Common myeloid progenitor, CD34-positive (primary cell): ENCODE results near the gene TLE7. TPM values are rescaled to one million over a fixed set of nuclear protein-coding genes. Genes with fewer than 3 reads are reported as not detected.

ENCODE experiments used
- CTCF ChIA-PET: fragments of 350-600 bp; sonication (Branson Sonifier 250); formaldehyde crosslinking; loops from one replicate; lab custom pipeline; 2021; ENCODE audit warnings: antibody characterized with exemption; lab: Charles Lee
- POLR2A ChIA-PET: fragments of 350-600 bp; sonication (Branson Sonifier 250); formaldehyde crosslinking; loops from one replicate; lab custom pipeline; 2021; ENCODE audit warnings: antibody characterized with exemption; lab: Charles Lee
- DNase-seq, 3 donors: peaks; one replicate each; pipeline versions ENCODE4 v3.0.0 to v3.0.0-alpha.2; 2013
- H3K27ac ChIP-seq, 2 experiments: 1 replicate in 1 of 2; 2 replicates in 1 of 2; pipeline ENCODE4 v1.7.0; 2013; ENCODE audit warnings: inconsistent platforms in 2 of 2, low read length in 2 of 2, mild to moderate bottlenecking in 2 of 2, low read depth in 1 of 2, moderate library complexity in 1 of 2; ENCODE audit not compliant: severe bottlenecking in 2 of 2, insufficient read depth in 1 of 2, poor library complexity in 1 of 2
- H3K27me3 ChIP-seq, 5 experiments: replicated peaks in 2 of 5; 1 replicate in 3 of 5; 2 replicates in 2 of 5; pipeline versions ENCODE4 v1.6.1 to v1.7.0; 2013; ENCODE audit warnings: low read length in 4 of 5, mild to moderate bottlenecking in 2 of 5, moderate library complexity in 2 of 5, inconsistent platforms in 1 of 5; ENCODE audit not compliant: insufficient read depth in 5 of 5, control insufficient read depth in 4 of 5
- H3K36me3 ChIP-seq, 4 experiments: 1 replicate in 2 of 4; 2 replicates in 2 of 4; pipeline versions ENCODE4 v1.6.1 to v1.7.0; 2013; ENCODE audit warnings: low read length in 3 of 4, control low read depth in 1 of 4, mild to moderate bottlenecking in 1 of 4; ENCODE audit not compliant: control insufficient read depth in 4 of 4, insufficient read depth in 4 of 4
- H3K4me1 ChIP-seq, 4 experiments: 1 replicate in 3 of 4; 2 replicates in 1 of 4; pipeline versions ENCODE4 v1.6.1 to v1.7.1; 2013; ENCODE audit warnings: low read length in 3 of 4, mild to moderate bottlenecking in 3 of 4, control low read depth in 1 of 4, inconsistent platforms in 1 of 4, moderate library complexity in 1 of 4; ENCODE audit not compliant: control insufficient read depth in 4 of 4, insufficient read depth in 4 of 4; ENCODE audit errors: control extremely low read depth in 1 of 4
- H3K4me3 ChIP-seq, 7 experiments: 1 replicate in 4 of 7; 2 replicates in 3 of 7; pipeline versions ENCODE4 v1.5.1 to v1.7.0; 2013; ENCODE audit warnings: mild to moderate bottlenecking in 7 of 7, low read length in 6 of 7, moderate library complexity in 6 of 7, inconsistent platforms in 2 of 7, low read depth in 2 of 7, control low read depth in 1 of 7; ENCODE audit not compliant: insufficient read depth in 4 of 7, control insufficient read depth in 1 of 7; ENCODE audit errors: extremely low read depth in 1 of 7
- H3K9me3 ChIP-seq, 5 experiments: 1 replicate in 4 of 5; 2 replicates in 1 of 5; pipeline versions ENCODE4 v1.6.1 to v1.7.1; 2013; ENCODE audit warnings: low read length in 4 of 5, mild to moderate bottlenecking in 2 of 5, inconsistent platforms in 1 of 5, low read depth in 1 of 5, moderate library complexity in 1 of 5; ENCODE audit not compliant: control insufficient read depth in 4 of 5, insufficient read depth in 2 of 5; ENCODE audit errors: control extremely low read depth in 1 of 5
- WGBS: methylation state at CpG from one replicate; pipeline ENCODE4 v1.1.5; 2013; ENCODE audit not compliant: insufficient coverage; 5-methylcytosine and 5-hydroxymethylcytosine counted together
- polyA plus RNA-seq: library from polyadenylated mRNA; unstranded; fragments of 120-200 nt; gene quantifications from one replicate; pipeline ENCODE4 v1.2.1, GENCODE V29; 2013

The TLE7 gene
- not detected for polyA plus RNA-seq

- Histone ChIP-seq H3K27me3 (peaks cover 0 to 34% (median 3%) of the 10 kb centered on the region in 5 experiments), H3K27ac (no peak within 1 kb of the TSS), H3K4me1 (no peaks in the 10 kb centered on the region), H3K4me3 (no peak within 1 kb of the TSS), H3K36me3 (no peaks in the 10 kb centered on the region), H3K9me3 (peaks cover 1 to 59% (median 36%) of the 10 kb centered on the region in 5 experiments)
- POLR2A ChIA-PET, result no interaction called here
- 90% methylated on average over 10 of the region's 13 CpGs for WGBS
- no peak for DNase-seq
- CTCF ChIA-PET, result no interaction called here
Measured at GRCh38 chr16:71442051-71442440, at the start of gene TLE7. Gene TLE7 (minus strand): TSS chr16:71442054. CDS start chr16:71433324, 8,730 bp downstream.

GRCh38 chr16:71491054-71491453, 49.2 kb upstream of the TLE7 start:
- peaks cover 0 to 16% (median 7%) of the 10 kb centered on the region in 4 experiments for H3K4me1 ChIP-seq
- ChIA-PET CTCF (interaction anchor here (1.6 to 3.4 kb wide), 3 partner anchors 7 to 79 kb away, joined by 3 to 14 read pairs (median 12); partner anchors contain the start of gene ZNF23), POLR2A (interaction anchor here (1.1 kb wide), 1 partner anchor 10 kb away, joined by 3 read pairs; no protein-coding TSS in a partner anchor)
- H3K27me3 ChIP-seq, result peaks cover 0 to 3% (median 0%) of the 10 kb centered on the region in 5 experiments
- H3K9me3 ChIP-seq, result no peaks in the 10 kb centered on the region
- H3K4me3 ChIP-seq, result no peak overlapping the region
- DNase-seq, result no peak
- 100% methylated on average over 2 of the region's 3 CpGs for WGBS
- no peak overlapping the region for H3K27ac ChIP-seq
- no peaks in the 10 kb centered on the region for H3K36me3 ChIP-seq

- Histone ChIP-seq H3K36me3 (no peaks in the 10 kb centered on the region), H3K27me3 (peaks cover 0 to 3% (median 0%) of the 10 kb centered on the region in 5 experiments), H3K9me3 (no peaks in the 10 kb centered on the region), H3K27ac (no peak overlapping the region), H3K4me1 (peaks cover 0 to 16% (median 7%) of the 10 kb centered on the region in 4 experiments), H3K4me3 (no peak overlapping the region)
- ChIA-PET CTCF (interaction anchor here (1.4 to 3.4 kb wide), 4 partner anchors 8 to 78 kb away, joined by 3 to 14 read pairs (median 8); no protein-coding TSS in a partner anchor), POLR2A (interaction anchor here (0.6 kb wide), 1 partner anchor 94 kb away, joined by 3 read pairs; no protein-coding TSS in a partner anchor)
- DNase-seq, result no peak
Measured at GRCh38 chr16:71490361-71490760, 48.5 kb upstream of the TLE7 start.

- H3K4me1 ChIP-seq, result peaks cover 2 to 23% (median 10%) of the 10 kb centered on the region in 4 experiments
- H3K4me3 ChIP-seq, result no peak within 1 kb of the TSS
- H3K27ac ChIP-seq, result no peak within 1 kb of the TSS
- ChIA-PET POLR2A (no interaction called here), CTCF (interaction anchor here (0.7 to 3.4 kb wide), 7 partner anchors 9 to 77 kb away, joined by 3 to 14 read pairs (median 3); no protein-coding TSS in a partner anchor)
- H3K9me3 ChIP-seq, result no peaks in the 10 kb centered on the region
- no peak for DNase-seq
- 97% methylated on average over 21 of the region's 22 CpGs for WGBS
- no peaks in the 10 kb centered on the region for H3K36me3 ChIP-seq
- peaks cover 0 to 3% (median 0%) of the 10 kb centered on the region in 5 experiments for H3K27me3 ChIP-seq
Measured at GRCh38 chr16:71489122-71489521, 47.3 kb upstream of the TLE7 start, which contains the start of gene ZNF19. Gene ZNF19 (minus strand): TSS chr16:71489324. CDS start chr16:71482114, 7,210 bp downstream.

- Histone ChIP-seq H3K9me3 (no peaks in the 10 kb centered on the region), H3K27ac (peak overlapping the region; percentile 90 to 95), H3K36me3 (no peaks in the 10 kb centered on the region), H3K4me1 (peaks cover 4 to 22% (median 10%) of the 10 kb centered on the region in 4 experiments), H3K27me3 (peaks cover 0 to 3% (median 0%) of the 10 kb centered on the region in 5 experiments), H3K4me3 (peak overlapping the region; percentile 70 to 96 (median 87))
- ChIA-PET CTCF (interaction anchor here (1.1 to 1.5 kb wide), 5 partner anchors 9 to 72 kb away, joined by 3 to 9 read pairs (median 4); partner anchors contain the start of gene ZNF23), POLR2A (interaction anchor here (0.8 to 0.9 kb wide), 2 partner anchors 22 to 23 kb away, joined by 3 to 6 read pairs; partner anchors contain the start of gene ZNF23)
- 1% methylated on average over 36 of the region's 44 CpGs for WGBS
- DNase-seq, result peak; percentile 90 to 95 (median 93)
Measured at GRCh38 chr16:71484006-71484893, 42.4 kb upstream of the TLE7 start.

- 100% methylated on average over 1 of the region's 5 CpGs for WGBS
- H3K4me3 ChIP-seq, result no peak overlapping the region
- CTCF ChIA-PET, result interaction anchor here (0.9 to 1.5 kb wide), 4 partner anchors 10 to 22 kb away, joined by 3 to 4 read pairs (median 4); no protein-coding TSS in a partner anchor
- DNase-seq, result no peak
- POLR2A ChIA-PET, result no interaction called here
- H3K9me3 ChIP-seq, result no peaks in the 10 kb centered on the region
- no peaks in the 10 kb centered on the region for H3K27me3 ChIP-seq
- H3K4me1 ChIP-seq, result peaks cover 4 to 22% (median 10%) of the 10 kb centered on the region in 4 experiments
- peaks cover 5 to 10% (median 5%) of the 10 kb centered on the region in 4 experiments for H3K36me3 ChIP-seq
- H3K27ac ChIP-seq, result no peak overlapping the region
Measured at GRCh38 chr16:71482569-71482968, 40.7 kb upstream of the TLE7 start.
